GM23248 (cell line): ENCODE results near the gene RABL6.

Experiments used
- EZH2 ChIP-seq: fragments of 200-600 bp; sonication (generic); IDR thresholded peaks from 2 replicates; pipeline ENCODE4 v1.6.1; 2018; ENCODE audit warnings: antibody characterized with exemption, mild to moderate bottlenecking; ENCODE audit not compliant: insufficient read depth, poor library complexity, severe bottlenecking
- EZH2phosphoT487 ChIP-seq: fragments of 200-600 bp; sonication (generic); IDR thresholded peaks from 2 replicates; pipeline ENCODE4 v1.6.1; 2018; ENCODE audit warnings: antibody characterized with exemption, moderate library complexity, mild to moderate bottlenecking, low read depth; ENCODE audit not compliant: insufficient read depth

GRCh38 chr9:136806067-136806466 lies 1.7 kb upstream of the RABL6 start:
- TF ChIP-seq EZH2 (no peak), EZH2phosphoT487 (no peak)
